ENCODE results near the gene RIT2.

The RIT2 gene

GRCh38 chr18:42734520-42734919, 381.0 kb downstream of the RIT2 start (continued):
- TF ChIP-seq SNAI2 (CRISPR knock-in tag; IDR thresholded peaks at IDR 0.05) (no peak), ZNF565 (CRISPR knock-in tag; conservative IDR thresholded peaks at IDR 0.05; ENCODE audit: low read depth) (no peak), ESRRG (CRISPR knock-in tag; IDR thresholded peaks at IDR 0.05) (no peak), TOX (CRISPR knock-in tag; IDR thresholded peaks at IDR 0.05; ENCODE audit: borderline replicate concordance) (no peak), PPARA (CRISPR knock-in tag; IDR thresholded peaks at IDR 0.05; ENCODE audit: borderline replicate concordance) (no peak), ZFP3 (CRISPR knock-in tag; IDR thresholded peaks at IDR 0.05) (no peak), ZNF8 (CRISPR knock-in tag; IDR thresholded peaks at IDR 0.05) (no peak), TSHZ2 (CRISPR knock-in tag; IDR thresholded peaks at IDR 0.05) (no peak), GLIS3 (CRISPR knock-in tag; IDR thresholded peaks at IDR 0.05) (no peak), ZNF70 (CRISPR knock-in tag; IDR thresholded peaks at IDR 0.05) (no peak), TCF4 (CRISPR knock-in tag; IDR thresholded peaks at IDR 0.05; ENCODE audit: borderline replicate concordance) (no peak)

- ATAC-seq, result no peak
- no peak for TF ChIP-seq CSDC2 (CRISPR knock-in tag; IDR thresholded peaks at IDR 0.05)
- TF ChIP-seq PPARA (CRISPR knock-in tag; IDR thresholded peaks at IDR 0.05; ENCODE audit: borderline replicate concordance), result no peak
- TF ChIP-seq ZFP3 (CRISPR knock-in tag; IDR thresholded peaks at IDR 0.05), result no peak
- no peak for TF ChIP-seq RARB (CRISPR knock-in tag; IDR thresholded peaks at IDR 0.05)
- TF ChIP-seq CREB5 (CRISPR knock-in tag; IDR thresholded peaks at IDR 0.05; ENCODE audit: low read depth), result no peak
- TF ChIP-seq CSRNP3 (CRISPR knock-in tag; IDR thresholded peaks at IDR 0.05), result no peak
- TF ChIP-seq ARNTL (CRISPR knock-in tag; IDR thresholded peaks at IDR 0.05; ENCODE audit: borderline replicate concordance, low read depth), result no peak
- no peak for TF ChIP-seq ZC3H10 (CRISPR knock-in tag; IDR thresholded peaks at IDR 0.05)
- TF ChIP-seq SNAI2 (CRISPR knock-in tag; IDR thresholded peaks at IDR 0.05), result no peak
- TF ChIP-seq PATZ1 (CRISPR knock-in tag; IDR thresholded peaks at IDR 0.05; ENCODE audit: borderline replicate concordance), result no peak
- no peak for TF ChIP-seq ZNF8 (CRISPR knock-in tag; IDR thresholded peaks at IDR 0.05)
- no peak for TF ChIP-seq ESRRG (CRISPR knock-in tag; IDR thresholded peaks at IDR 0.05)
- no peak for TF ChIP-seq ISL1 (CRISPR knock-in tag; IDR thresholded peaks at IDR 0.05)
- TF ChIP-seq GLIS3 (CRISPR knock-in tag; IDR thresholded peaks at IDR 0.05), result no peak
- no peak for TF ChIP-seq POU6F1 (CRISPR knock-in tag; IDR thresholded peaks at IDR 0.05; ENCODE audit: borderline replicate concordance, low read depth)
Measured at GRCh38 chr18:42730272-42730671, 385.2 kb downstream of the RIT2 start.

- ATAC-seq, result no peak
- TF ChIP-seq OSR1 (CRISPR knock-in tag; IDR thresholded peaks at IDR 0.05) (no peak), TCF4 (CRISPR knock-in tag; IDR thresholded peaks at IDR 0.05; ENCODE audit: borderline replicate concordance) (no peak), GLIS3 (CRISPR knock-in tag; IDR thresholded peaks at IDR 0.05) (no peak), CSRNP3 (CRISPR knock-in tag; IDR thresholded peaks at IDR 0.05) (no peak), TOX (CRISPR knock-in tag; IDR thresholded peaks at IDR 0.05; ENCODE audit: borderline replicate concordance) (no peak), BACH2 (CRISPR knock-in tag; IDR thresholded peaks at IDR 0.05; ENCODE audit: borderline replicate concordance) (no peak), ISL1 (CRISPR knock-in tag; IDR thresholded peaks at IDR 0.05) (no peak), ZNF565 (CRISPR knock-in tag; conservative IDR thresholded peaks at IDR 0.05; ENCODE audit: low read depth) (no peak), ZNF70 (CRISPR knock-in tag; IDR thresholded peaks at IDR 0.05) (no peak), ZC3H10 (CRISPR knock-in tag; IDR thresholded peaks at IDR 0.05) (no peak), RARB (CRISPR knock-in tag; IDR thresholded peaks at IDR 0.05) (no peak), ZFP30 (CRISPR knock-in tag; IDR thresholded peaks at IDR 0.05) (no peak), ARNTL (CRISPR knock-in tag; IDR thresholded peaks at IDR 0.05; ENCODE audit: borderline replicate concordance, low read depth) (no peak), ZNF8 (CRISPR knock-in tag; IDR thresholded peaks at IDR 0.05) (no peak), POU6F1 (CRISPR knock-in tag; IDR thresholded peaks at IDR 0.05; ENCODE audit: borderline replicate concordance, low read depth) (no peak), ZFP3 (CRISPR knock-in tag; IDR thresholded peaks at IDR 0.05) (no peak), CREB5 (CRISPR knock-in tag; IDR thresholded peaks at IDR 0.05; ENCODE audit: low read depth) (no peak)
Measured at GRCh38 chr18:42719221-42719620, 396.3 kb downstream of the RIT2 start.

Data from SK-N-SH treated with all-trans-retinoic acid at 6 μM for 48 hours (cell line).